GM15510 (cell line): ENCODE data around the gene ABHD17A.

Source experiments
- POLR2A ChIP-seq: IDR thresholded peaks from 3 replicates; pipeline ENCODE4 v1.6.1; 2011; ENCODE audit warnings: borderline replicate concordance; ENCODE audit not compliant: insufficient read length; ENCODE audit errors: extremely low read depth

ABHD17A gene

DNA sequence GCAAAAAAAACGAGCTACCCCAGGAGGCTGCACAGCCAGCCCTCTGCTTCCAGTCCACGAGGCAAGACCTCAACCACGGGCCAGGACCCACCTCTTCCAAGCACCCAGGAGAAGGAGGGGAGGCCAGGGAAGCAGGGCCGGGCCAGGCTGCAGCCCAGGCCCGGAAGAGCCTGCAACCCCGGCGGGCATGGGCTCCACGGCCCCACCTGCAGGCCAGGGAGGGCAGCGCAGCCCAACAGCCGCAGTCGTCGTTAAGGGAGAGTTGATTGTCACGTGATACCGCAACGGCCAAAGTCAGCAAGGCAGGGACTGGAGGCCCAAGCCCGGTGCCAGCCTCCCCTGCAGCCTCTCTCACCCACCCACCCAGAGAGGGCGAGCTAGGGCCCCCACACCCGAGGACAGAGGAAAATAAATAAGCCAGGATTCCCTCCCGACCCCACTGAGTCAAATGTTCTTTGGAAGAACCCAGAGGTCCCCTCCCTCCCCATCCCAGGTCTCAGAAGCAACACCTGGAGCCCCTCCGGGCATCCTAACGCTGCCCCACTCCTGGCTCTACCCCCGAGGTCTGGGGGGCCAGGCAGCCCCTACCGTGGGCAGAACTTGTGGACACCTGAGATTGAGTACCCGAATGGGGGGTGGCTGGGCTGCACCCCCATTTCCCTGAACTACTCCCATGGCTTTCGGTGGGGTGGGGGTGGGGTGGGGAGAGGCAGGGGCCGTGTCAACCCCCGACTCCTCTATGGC, 31.8 kb downstream of the ABHD17A start:
- no peak for TF ChIP-seq POLR2A

DNA sequence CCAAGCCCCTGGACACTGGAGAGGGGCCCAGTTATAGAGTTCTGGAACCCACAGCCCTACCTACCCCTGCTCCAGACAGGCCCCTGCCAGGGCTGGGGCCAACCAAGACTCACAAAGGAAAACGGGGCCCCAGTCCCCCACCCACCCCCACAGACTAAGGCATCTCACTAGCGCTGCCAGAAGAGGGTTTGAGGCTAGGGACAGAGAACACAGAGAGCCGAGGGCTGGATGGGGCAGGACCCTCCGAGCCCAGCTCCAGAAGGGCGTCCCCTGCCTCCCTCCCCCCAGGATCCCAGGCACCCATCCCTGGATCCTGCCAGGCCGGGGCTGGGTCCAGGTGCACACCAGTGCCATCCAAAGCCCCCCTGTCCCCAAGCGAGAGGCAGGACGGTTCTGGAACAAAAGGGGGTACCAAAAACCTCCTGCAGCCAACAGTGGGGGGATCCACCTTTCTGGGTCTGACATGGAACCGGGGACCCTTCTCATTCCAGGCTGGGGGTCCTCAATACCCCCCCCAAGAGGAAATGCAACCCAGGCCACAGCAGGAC, 32.6 kb downstream of the ABHD17A start:
- no peak for TF ChIP-seq POLR2A

DNA sequence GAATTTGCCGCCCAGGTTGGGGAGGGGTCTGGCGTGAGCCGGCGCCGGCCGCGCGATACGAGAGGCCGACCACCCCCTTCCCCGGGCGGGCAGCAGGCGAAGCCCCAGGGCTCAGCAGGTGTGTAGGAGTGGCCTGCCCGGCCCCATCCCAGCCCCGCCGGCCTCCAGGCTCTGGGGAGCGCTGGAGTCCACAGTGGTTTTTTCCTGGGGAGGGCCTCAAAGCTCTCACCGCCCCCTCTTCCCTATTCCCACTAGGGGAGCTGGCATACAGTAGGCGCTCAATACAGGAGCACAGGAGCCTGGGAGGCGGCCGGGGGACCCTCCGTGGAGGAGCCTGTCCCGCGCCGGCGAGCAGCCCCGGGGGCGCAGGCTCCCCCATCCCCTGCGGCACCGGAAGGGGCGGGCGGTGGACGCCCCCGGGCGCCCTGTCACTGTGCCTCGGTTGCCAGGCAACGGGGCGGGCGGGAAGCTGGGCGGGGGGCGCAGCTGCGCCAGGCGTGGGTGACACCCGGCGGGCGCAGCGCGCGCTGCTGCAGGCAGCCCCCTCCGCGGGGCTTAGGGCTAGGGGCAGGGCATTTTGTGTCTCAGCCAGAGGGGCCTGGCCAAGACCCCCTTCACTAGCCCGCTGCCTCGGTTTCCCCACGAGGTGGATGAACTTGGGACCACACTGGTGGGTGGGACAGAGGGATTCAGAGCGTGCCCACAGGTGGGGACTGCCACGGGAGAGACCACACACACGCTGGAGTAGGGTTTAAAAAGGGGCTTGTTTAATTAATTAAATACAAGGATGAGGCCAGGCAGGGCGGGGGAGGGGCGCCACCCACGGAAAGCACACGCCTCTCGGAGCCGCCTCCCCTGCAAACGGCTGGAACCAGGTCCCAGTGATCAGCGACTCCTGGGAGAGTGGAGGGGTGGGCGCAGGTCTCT, 33.4 kb downstream of the ABHD17A start:
- TF ChIP-seq POLR2A, result no peak

DNA sequence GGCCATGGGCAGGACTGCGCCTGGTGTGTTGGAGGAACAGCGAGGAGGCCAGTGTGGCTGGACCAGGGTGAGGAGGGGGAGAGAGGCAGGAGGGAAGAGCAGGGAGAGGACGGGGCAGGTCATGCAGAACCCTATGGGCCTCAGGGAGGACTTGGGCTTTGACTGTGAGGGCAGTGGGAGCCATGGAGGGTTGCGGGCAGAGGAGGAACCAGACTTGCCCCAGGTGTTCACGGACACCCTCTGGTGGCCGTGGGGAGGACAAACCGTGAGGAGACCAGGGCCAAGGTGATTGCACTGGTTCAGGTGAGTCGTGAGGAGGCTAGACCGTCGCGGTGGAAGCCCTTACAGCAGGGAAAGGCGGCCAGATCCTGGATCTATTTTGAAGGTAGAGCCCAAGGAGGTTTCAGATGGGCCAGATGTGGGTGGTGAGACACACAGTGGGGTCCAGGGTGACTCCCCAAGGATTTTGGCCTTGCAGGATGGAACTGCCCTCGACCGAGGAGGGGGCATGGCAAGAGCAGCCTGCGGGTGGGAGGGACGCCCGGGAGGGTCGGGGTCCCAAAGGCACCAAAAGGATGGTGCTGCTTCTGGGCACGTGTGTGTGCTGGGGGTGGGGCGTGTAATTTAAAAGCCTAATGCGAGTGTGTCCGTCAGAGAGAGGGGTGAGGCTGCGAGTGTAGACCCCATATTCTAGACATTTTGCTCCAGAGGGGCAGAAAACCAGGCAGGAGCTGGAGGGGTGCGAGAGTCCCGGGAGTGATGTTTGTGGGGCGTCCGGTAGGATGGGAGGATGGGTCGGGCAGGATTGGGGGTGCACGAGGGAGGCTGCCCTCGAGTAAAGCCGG, 34.3 kb downstream of the ABHD17A start:
- no peak for TF ChIP-seq POLR2A

DNA sequence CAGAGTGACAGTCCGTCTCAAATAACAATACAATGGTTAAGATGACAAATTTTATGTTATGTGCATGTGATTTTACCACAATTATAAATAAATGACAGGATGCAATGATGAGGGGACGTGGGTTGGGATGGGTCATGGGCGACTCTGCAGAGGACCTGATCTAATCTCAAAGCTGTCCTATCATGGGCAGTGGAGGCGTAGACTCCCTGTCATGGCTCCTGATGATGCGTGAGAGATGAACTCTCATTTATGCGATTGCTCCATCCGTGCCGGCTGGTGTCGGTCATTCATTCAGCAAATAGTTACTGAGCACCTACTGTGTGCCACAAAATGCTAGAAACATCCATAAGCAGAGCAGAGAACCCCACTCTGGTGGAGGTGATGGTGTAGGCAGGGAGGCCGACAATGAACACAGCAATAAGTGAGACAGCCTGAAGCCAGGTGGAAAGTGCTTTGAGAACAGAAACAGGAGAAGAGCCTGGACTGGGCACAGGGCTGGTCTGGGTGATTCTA, 35.4 kb downstream of the ABHD17A start:
- TF ChIP-seq POLR2A, result no peak

DNA sequence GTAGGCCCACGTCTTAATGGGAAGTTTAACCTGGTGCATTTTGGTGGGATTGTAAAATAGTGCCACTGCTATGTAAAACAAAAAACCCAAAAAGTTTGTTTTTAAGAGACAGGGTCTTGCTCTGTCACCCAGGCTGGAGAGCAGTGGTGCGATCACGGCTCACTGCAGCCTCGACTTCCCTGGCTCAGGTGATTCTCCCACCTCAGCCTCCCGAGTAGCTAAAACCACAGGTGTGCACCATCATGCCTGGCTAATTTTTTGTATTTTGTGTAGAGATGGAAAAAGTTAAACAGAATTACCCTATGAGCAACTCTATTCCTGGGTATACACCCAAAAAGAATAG, 36.2 kb downstream of the ABHD17A start:
- TF ChIP-seq POLR2A, result no peak

DNA sequence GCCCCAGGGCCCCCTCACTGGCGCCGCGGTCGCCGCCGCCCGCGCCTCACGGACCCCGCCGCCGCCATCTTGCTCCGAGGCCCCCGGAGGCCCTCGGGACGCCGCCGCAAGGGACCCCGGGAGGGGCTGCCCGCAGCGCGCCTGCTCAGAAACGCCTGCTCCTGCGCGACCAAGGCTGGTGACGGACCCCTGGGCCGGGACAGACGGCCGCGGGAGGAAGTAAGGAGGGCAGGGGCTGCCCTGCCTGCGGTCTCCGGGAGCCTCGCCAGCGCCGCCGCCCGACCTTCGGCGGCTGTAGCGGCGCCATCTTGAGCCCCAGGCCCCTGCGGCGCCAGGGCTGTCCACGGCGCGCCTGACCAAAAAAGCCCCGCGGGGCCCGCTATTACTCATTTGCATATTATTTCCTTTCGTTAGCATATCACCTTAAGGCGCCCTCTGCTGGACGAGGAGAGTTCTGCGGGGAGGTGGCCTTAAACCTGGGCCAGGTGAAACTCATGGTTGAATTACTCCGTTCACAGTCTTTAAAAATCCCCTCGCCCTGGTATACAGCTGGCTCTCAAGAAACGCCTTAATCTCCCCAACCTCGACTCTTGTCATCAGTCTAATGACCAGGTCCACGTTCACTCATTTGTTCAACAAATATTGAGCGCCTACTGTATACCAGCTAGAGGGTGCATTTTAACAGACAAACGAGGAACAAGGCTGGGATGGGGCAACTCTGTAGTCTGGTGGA, 36.7 kb downstream of the ABHD17A start, which contains the start of gene REXO1:
REXO1 (minus strand) TSS at position 85 of the 733 bp plus-strand sequence. CDS start 125 bp downstream, outside the sequence.
- TF ChIP-seq POLR2A, result peak; percentile 73

DNA sequence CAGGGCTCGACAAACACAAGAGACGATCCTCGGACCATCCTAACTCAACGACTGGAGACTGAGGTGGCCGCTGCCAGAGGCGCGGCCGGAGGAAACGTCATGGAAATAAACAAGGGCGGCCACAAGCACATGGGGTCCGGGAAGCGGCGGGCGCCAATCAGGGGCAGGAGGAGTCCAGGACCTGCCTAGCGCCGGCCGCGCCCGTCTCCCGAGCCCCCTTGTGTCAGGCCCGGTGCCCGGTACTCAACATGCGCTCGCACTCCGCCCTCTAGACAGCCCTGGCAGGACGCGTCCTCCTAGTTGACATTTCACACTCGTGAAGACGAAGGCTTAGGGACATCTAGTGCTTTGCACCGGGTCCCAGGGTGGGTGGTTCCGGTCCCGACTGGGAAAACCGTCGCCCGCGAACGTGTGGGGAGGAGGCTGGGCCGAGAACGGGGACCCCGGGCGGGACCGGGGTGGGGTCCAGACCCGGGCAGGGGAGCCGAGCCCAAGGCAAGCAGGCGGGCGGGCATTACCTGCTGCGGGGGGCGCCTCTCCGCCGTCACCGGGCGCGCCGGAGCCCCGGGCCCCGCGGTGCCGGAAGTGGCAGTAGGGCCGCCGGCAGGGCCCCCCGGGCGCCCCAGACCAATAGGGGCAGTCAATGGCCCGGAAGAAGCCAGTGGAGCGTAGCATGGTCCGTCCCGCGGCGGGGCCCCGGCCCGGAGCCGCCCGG, 37.5 kb downstream of the ABHD17A start:
- TF ChIP-seq POLR2A, result no peak

DNA sequence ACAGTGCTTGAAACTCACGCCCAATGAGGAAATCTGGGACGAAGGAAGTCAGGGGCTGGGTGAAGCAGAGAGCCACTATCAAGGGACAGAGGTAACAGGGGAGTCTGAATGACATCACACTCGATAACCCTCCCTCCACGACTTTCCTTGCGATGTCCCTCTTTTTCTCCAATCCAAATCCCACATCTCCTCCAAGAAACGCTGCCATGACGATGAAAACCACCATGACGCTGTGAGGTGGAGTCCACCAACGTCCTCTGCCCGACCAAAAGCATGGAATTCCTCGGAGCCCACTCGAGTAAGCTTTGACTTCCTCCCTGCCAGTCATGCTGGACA, 38.0 kb downstream of the ABHD17A start:
- no peak for TF ChIP-seq POLR2A

DNA sequence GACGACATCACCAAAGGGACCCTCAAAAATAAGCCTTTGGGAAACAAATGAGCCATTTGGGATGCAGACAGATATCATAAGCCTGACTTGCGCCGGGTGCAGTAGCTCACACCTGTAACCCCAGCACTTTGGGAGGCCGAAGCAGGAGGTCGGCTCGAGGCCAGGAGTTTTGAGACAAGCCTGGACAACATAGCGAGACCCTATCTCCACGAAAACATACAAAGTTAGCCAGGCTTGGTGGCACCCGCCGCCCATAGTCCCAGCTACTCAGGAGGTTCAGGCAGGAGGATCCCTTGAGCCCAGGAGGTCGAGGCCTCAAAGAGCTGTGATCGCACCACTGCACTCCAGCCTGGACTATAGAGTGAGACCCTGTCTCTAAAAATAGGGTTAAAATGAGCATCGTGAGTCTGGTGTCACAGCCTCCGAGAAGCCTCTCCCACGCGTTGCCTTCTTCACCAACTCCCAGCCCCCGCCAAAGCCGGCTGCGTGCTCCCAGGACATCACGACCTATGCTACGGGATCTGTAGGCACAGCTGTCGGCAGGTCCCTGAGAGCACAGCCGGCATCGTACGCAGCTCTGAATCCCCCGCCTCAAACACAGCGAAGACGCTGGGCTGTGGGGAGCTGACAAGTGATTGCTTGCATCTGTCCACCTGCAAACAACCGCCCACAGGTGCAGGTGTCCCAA, 38.6 kb downstream of the ABHD17A start:
- TF ChIP-seq POLR2A, result no peak

DNA sequence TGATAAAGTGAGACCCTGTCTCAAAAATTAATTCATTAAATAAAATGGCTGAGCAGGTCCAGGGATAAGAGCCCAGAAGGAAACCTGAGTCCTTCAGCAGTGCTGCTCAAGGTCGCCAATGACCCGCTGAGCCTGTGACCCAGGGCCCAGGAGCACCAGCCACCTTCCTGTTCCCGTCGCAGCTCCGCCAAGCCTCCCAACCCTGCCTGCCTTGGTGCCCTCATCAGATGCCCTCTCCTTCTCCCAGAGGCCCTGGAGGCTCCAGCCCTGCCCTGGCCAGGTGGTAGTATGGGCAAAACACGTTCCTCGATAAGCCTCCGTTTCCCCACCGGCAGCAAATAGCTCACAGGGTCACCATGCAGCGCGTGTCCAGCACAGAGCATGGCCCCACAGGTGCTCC, 39.7 kb downstream of the ABHD17A start:
- TF ChIP-seq POLR2A, result no peak

DNA sequence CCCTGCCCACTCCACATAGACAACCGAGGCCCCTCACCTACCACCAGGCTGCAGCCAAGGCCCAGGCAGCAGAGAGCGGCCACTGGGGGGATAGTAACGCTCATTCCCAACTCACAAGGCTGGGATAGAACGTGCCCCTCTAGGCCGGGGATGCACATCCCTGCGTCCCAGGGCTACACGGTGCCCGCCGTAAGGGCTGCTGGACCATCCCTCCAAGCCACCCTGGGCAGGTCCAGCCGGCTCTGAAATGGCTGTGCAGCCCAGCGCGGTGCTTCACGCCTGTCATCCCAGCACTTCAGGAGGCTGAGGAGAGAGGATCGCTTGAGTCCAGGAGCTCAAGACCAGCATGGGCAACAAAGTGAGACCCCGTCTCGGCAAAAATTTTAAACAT, 40.2 kb downstream of the ABHD17A start:
- no peak for TF ChIP-seq POLR2A
